ENCODE data around the gene IFT52. TPM values are rescaled to one million over a fixed set of nuclear protein-coding genes. Genes with fewer than 3 reads are reported as not detected.

IFT52 gene
- total RNA-seq, 4 donors from 2014 or later = 17.8 to 29.7 (median 23.1) TPM

DNA sequence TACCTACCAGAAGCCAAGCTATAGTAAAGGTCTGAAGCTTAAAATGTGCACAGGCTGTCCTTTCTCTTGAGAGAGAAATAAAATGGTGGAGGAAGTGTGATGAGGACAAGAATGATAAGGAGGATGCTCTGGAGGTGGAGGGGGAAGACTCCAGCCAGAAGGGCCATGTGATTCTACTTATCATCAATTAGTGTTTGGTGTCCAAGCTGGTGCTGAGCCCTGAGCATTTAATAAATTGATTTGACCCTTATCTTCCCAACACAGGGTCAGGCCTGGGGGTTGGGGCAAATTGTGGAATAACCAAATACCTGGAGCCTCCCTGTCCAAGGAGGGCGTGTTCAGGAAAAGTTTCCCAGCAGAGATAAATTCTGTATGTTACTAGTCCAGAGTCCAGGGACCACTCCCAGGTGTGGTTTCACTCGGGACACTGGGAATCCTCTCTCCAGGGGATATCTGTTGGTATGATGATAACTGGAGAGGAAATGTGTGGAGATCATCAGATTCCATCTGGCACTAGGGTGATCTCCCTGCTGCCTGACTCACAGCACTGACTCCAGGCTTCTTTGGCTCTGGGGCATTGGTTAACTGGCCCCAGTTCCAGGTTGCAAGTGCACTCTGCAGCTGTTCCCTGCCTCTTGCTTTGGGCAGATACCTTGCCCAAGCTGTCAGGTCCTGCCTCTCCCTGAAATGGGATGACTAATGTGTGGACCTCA is 72.4 kb downstream of the IFT52 start:
- Histone ChIP-seq H3K9me3 (no peaks in the 10 kb centered on the region), H3K4me3 (no peak overlapping the region), H3K36me3 (no peaks in the 10 kb centered on the region), H3K27me3 (peaks cover 0 to 30% of the 10 kb centered on the region in 2 donors), H3K27ac (no peak overlapping the region), H3K4me1 (peaks cover 0 to 15% (median 4%) of the 10 kb centered on the region in 4 donors)
- no peak for DNase-seq (ENCODE audit: low spot score in 2 of 2)
- TF ChIP-seq, protein P1, sequence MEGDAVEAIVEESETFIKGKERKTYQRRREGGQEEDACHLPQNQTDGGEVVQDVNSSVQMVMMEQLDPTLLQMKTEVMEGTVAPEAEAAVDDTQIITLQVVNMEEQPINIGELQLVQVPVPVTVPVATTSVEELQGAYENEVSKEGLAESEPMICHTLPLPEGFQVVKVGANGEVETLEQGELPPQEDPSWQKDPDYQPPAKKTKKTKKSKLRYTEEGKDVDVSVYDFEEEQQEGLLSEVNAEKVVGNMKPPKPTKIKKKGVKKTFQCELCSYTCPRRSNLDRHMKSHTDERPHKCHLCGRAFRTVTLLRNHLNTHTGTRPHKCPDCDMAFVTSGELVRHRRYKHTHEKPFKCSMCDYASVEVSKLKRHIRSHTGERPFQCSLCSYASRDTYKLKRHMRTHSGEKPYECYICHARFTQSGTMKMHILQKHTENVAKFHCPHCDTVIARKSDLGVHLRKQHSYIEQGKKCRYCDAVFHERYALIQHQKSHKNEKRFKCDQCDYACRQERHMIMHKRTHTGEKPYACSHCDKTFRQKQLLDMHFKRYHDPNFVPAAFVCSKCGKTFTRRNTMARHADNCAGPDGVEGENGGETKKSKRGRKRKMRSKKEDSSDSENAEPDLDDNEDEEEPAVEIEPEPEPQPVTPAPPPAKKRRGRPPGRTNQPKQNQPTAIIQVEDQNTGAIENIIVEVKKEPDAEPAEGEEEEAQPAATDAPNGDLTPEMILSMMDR (IDR thresholded peaks at IDR 0.05) = no peak
- TF ChIP-seq EP300 (IDR thresholded peaks at IDR 0.05) = no peak
- 73 to 81% methylated on average over 2 of the region's 2 CpGs for WGBS, 2 donors

DNA sequence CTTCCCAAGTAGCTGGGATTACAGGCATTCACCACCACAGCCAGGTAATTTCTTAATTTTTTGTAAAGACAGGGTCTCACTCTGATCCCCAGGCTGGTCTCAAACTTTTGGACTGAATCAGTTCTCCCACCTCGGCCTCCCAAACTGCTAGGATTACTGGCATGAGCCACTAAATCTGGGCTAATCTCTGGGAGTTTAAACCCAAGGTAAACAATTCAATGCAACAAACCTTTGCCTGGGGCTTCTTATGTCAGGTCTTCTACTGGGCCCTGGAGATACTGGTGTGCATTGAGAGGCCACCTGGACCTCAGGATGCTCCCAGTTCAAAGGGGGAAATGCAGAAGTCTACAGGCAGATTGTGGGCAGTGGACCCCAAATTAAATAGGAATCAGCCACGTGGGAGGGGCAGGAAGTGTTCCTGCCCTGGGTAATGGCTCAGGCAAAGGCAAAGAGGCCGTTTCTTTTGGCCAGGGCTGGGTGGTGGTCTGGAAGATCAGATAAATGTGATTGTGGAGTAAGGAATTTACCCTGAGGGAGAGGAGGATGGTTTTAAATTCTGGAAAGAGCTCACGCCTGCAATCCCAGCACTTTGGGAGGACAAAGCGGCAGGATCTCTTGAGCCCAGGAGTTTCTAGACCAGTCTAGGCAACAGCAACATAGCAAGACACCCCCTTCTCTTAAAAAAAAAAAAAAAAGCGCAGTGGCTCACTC is 74.9 kb downstream of the IFT52 start:
- no peak for DNase-seq (ENCODE audit: low spot score in 2 of 2)
- H3K27ac ChIP-seq = no peak overlapping the region
- H3K4me3 ChIP-seq = no peak overlapping the region
- peaks cover 0 to 15% (median 4%) of the 10 kb centered on the region in 4 donors for H3K4me1 ChIP-seq
- peaks cover 0 to 53% of the 10 kb centered on the region in 2 donors for H3K27me3 ChIP-seq
- 64 to 77% methylated on average over 6 of the region's 6 CpGs for whole genome bisulfite sequencing, 2 donors
- no peaks in the 10 kb centered on the region for H3K36me3 ChIP-seq
- no peaks in the 10 kb centered on the region for H3K9me3 ChIP-seq
- no peak for TF ChIP-seq POLR2A (IDR thresholded peaks at IDR 0.05)
- no peak for TF ChIP-seq EP300 (IDR thresholded peaks at IDR 0.05)
- TF ChIP-seq, protein P1 (IDR thresholded peaks at IDR 0.05) = no peak

GRCh38 chr20:43666376-43667328 is 75.9 kb downstream of the IFT52 start, which contains the start of gene MYBL2:
Gene MYBL2, plus strand, starts transcription at chr20:43667114. Its CDS starts 170 bp downstream, at chr20:43667284.
- Histone ChIP-seq H3K27ac (no peak within 1 kb of the TSS), H3K4me3 (peak within 1 kb of the TSS in 2 of 4 donors; percentile 37 to 41), H3K27me3 (peaks cover 0 to 53% of the 10 kb centered on the region in 2 donors), H3K36me3 (no peaks in the 10 kb centered on the region), H3K9me3 (no peaks in the 10 kb centered on the region), H3K4me1 (peaks cover 0 to 15% (median 4%) of the 10 kb centered on the region in 4 donors)
- 27 to 32% methylated on average over 25 to 37 of the region's 90 CpGs for WGBS, 2 donors
- TF ChIP-seq, protein P1 (IDR thresholded peaks at IDR 0.05) = no peak
- TF ChIP-seq EP300 (IDR thresholded peaks at IDR 0.05) = no peak
- no peak for TF ChIP-seq POLR2A (IDR thresholded peaks at IDR 0.05)
- DNase-seq (ENCODE audit: low spot score in 2 of 2) = no peak

DNA sequence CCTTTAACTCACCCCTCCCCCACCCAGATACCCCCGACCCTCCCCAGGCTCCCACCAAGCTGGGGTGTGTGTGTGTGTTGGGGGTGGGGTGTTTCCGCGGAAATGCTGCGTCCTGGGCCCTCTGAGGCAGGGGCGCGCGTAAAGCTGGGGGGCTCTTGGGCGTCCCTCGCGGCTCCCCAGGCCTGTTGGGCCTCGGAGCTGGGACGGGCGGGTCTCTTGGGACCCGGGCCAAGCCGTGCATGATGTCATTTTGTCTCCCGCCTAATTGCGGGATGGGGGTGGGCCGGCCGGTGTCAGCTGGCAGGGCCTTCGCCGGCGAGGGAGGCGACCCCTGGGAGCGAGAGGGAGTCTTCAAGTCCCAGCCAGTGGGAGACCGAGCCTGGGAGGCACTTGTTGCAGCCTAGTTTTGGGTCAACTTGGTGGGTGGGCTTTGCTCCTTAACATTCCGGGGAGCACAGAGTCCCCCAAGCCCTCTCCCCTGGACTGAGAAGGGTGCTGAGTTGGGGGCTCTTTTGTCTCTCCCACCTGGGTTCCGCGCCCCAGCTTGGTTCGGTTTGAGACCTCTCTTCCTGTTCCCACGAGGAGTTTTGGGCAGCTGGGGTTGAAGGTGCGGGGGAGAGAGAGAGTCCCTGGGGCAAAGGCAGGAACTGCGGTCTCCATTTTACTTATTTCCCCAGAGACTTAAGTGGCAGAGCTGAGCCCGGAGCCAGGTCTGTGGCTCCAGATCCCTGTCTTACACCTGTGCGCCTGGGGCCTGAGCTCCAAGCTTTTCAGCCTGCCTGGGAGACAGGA is 76.8 kb downstream of the IFT52 start:
- 9 to 10% methylated on average over 18 to 20 of the region's 34 CpGs for WGBS, 2 donors
- Histone ChIP-seq H3K27ac (no peak overlapping the region), H3K4me3 (peak overlapping the region in 2 of 4 donors; percentile 12 to 41), H3K9me3 (no peaks in the 10 kb centered on the region), H3K27me3 (peaks cover 0 to 53% of the 10 kb centered on the region in 2 donors), H3K36me3 (no peaks in the 10 kb centered on the region), H3K4me1 (peaks cover 0 to 15% (median 4%) of the 10 kb centered on the region in 4 donors)
- no peak for DNase-seq (ENCODE audit: low spot score in 2 of 2)
- TF ChIP-seq POLR2A (IDR thresholded peaks at IDR 0.05) = no peak
- no peak for TF ChIP-seq EP300 (IDR thresholded peaks at IDR 0.05)
- TF ChIP-seq, protein P1 (IDR thresholded peaks at IDR 0.05) = no peak

Measured in tibial nerve (tissue), 4 donors.